Karpas-422 (cell line): Measurements from ENCODE around the gene BTF3. TPM values are rescaled to one million over a fixed set of nuclear protein-coding genes. Genes with fewer than 3 reads are reported as not detected.
"Not testable (repeated sequence)": the region's sequence is repeated elsewhere in the genome, so short reads cannot be mapped to it uniquely, and the experiment has no call there.

Experiments used
- DNase-seq: peaks from one replicate; pipeline ENCODE4 v3.0.0-alpha.2; 2015
- H2AFZ ChIP-seq: fragments of 200-600 bp; sonication (generic); 2 replicates; pipeline ENCODE4 v1.6.1; 2014; ENCODE audit warnings: antibody characterized with exemption, low read length, mixed read lengths
- H3K27ac ChIP-seq: fragments of 200-600 bp; sonication (generic); 2 replicates; pipeline ENCODE4 v1.5.1; 2014; ENCODE audit warnings: mild to moderate bottlenecking, low read length, moderate library complexity
- H3K27me3 ChIP-seq: fragments of 200-600 bp; sonication (generic); 2 replicates; pipeline ENCODE4 v1.6.1; 2014; ENCODE audit warnings: low read length, mixed read lengths
- H3K36me3 ChIP-seq: fragments of 200-600 bp; sonication (generic); 2 replicates; pipeline ENCODE4 v1.6.1; 2014; ENCODE audit warnings: low read length, mixed read lengths; ENCODE audit not compliant: insufficient read depth
- H3K4me1 ChIP-seq: fragments of 200-600 bp; sonication (generic); 2 replicates; pipeline ENCODE4 v1.6.1; 2014; ENCODE audit warnings: mild to moderate bottlenecking, low read length, mixed read lengths
- H3K4me2 ChIP-seq: fragments of 200-600 bp; sonication (generic); 2 replicates; pipeline ENCODE4 v1.6.1; 2014; ENCODE audit warnings: low read length, low read depth, mild to moderate bottlenecking; ENCODE audit not compliant: poor library complexity, severe bottlenecking
- H3K4me3 ChIP-seq: fragments of 200-600 bp; sonication (generic); 2 replicates; pipeline ENCODE4 v1.5.1; 2014; ENCODE audit warnings: mild to moderate bottlenecking, antibody characterized with exemption, low read length, mixed read lengths
- H3K79me2 ChIP-seq: fragments of 200-600 bp; sonication (generic); 2 replicates; pipeline ENCODE4 v1.6.1; 2014; ENCODE audit warnings: mild to moderate bottlenecking, low read length, mixed read lengths
- H3K9ac ChIP-seq: fragments of 200-600 bp; sonication (generic); 2 replicates; pipeline ENCODE4 v1.6.0; 2014; ENCODE audit warnings: low read length
- H3K9me2 ChIP-seq: fragments of 200-600 bp; sonication (generic), shearing (Covaris generic); replicated peaks from 2 replicates; pipeline ENCODE4 v1.6.0; 2014; ENCODE audit warnings: mild to moderate bottlenecking, low read length, moderate library complexity; ENCODE audit not compliant: insufficient read depth
- H3K9me3 ChIP-seq: fragments of 300-700, 200-600 bp; sonication (generic); 2 replicates; pipeline ENCODE4 v1.6.1; 2014; ENCODE audit warnings: low read length, mixed read lengths
- H4K20me1 ChIP-seq: fragments of 200-600 bp; sonication (generic); 2 replicates; pipeline ENCODE4 v1.6.1; 2014; ENCODE audit warnings: mild to moderate bottlenecking, antibody characterized with exemption, low read length, low read depth; ENCODE audit not compliant: insufficient read depth
- total RNA-seq: library from RNA; depleted of rRNA; stranded (reverse); fragments of >200 nt; shearing (Covaris generic); gene quantifications from 2 replicates; pipeline ENCODE4 v1.2.3, GENCODE V29; 2014; ENCODE audit warnings: low replicate concordance

The BTF3 gene
- total RNA-seq, 1 experiment from 2014 or later = 600 TPM

- not testable (repeated sequence) for H3K9ac ChIP-seq, H3K79me2 ChIP-seq, H3K4me1 ChIP-seq, DNase-seq, H3K27ac ChIP-seq, H3K27me3 ChIP-seq, H3K4me2 ChIP-seq, H3K9me2 ChIP-seq, H3K36me3 ChIP-seq, H3K9me3 ChIP-seq, H2AFZ ChIP-seq, H3K4me3 ChIP-seq, H4K20me1 ChIP-seq
These were observed 41.8 kb upstream of the BTF3 start for GRCh38 chr5:73456462-73456861.

- no peaks in the 10 kb centered on the region for H4K20me1 ChIP-seq
- H3K27ac ChIP-seq = no peak overlapping the region
- H3K4me3 ChIP-seq = no peak overlapping the region
- H2AFZ ChIP-seq = no peak overlapping the region
- no peaks in the 10 kb centered on the region for H3K27me3 ChIP-seq
- no peak overlapping the region for H3K9ac ChIP-seq
- no peaks in the 10 kb centered on the region for H3K9me2 ChIP-seq
- H3K9me3 ChIP-seq = no peaks in the 10 kb centered on the region
- no peak overlapping the region for H3K4me2 ChIP-seq
- H3K79me2 ChIP-seq = no peaks in the 10 kb centered on the region
- H3K36me3 ChIP-seq = no peaks in the 10 kb centered on the region
- no peaks in the 10 kb centered on the region for H3K4me1 ChIP-seq
- no peak for DNase-seq
These were observed 38.9 kb upstream of the BTF3 start for GRCh38 chr5:73459366-73459765.

- Histone ChIP-seq H3K9me3 (no peaks in the 10 kb centered on the region), H4K20me1 (no peaks in the 10 kb centered on the region), H3K27ac (no peak overlapping the region), H3K4me1 (no peaks in the 10 kb centered on the region), H3K4me2 (no peak overlapping the region), H3K4me3 (no peak overlapping the region), H3K79me2 (no peaks in the 10 kb centered on the region), H3K9ac (no peak overlapping the region), H3K36me3 (no peaks in the 10 kb centered on the region), H3K9me2 (no peaks in the 10 kb centered on the region), H3K27me3 (no peaks in the 10 kb centered on the region), H2AFZ (no peak overlapping the region)
- DNase-seq = no peak
These were observed 38.1 kb upstream of the BTF3 start for GRCh38 chr5:73460133-73460532.

GRCh38 chr5:73464016-73464745, 34.1 kb upstream of the BTF3 start:
- DNase-seq = no peak
- Histone ChIP-seq H3K4me2 (no peak overlapping the region), H2AFZ (no peak overlapping the region), H4K20me1 (no peaks in the 10 kb centered on the region), H3K4me1 (no peaks in the 10 kb centered on the region), H3K27ac (no peak overlapping the region), H3K9ac (no peak overlapping the region), H3K9me3 (no peaks in the 10 kb centered on the region), H3K4me3 (no peak overlapping the region), H3K27me3 (no peaks in the 10 kb centered on the region), H3K79me2 (no peaks in the 10 kb centered on the region), H3K36me3 (no peaks in the 10 kb centered on the region), H3K9me2 (no peaks in the 10 kb centered on the region)

GRCh38 chr5:73468638-73469037, 29.6 kb upstream of the BTF3 start:
- not testable (repeated sequence) for H3K4me3 ChIP-seq, H3K27ac ChIP-seq, H2AFZ ChIP-seq, H3K9ac ChIP-seq, H3K36me3 ChIP-seq, H3K27me3 ChIP-seq, DNase-seq, H3K9me2 ChIP-seq, H3K79me2 ChIP-seq, H3K9me3 ChIP-seq, H3K4me1 ChIP-seq, H3K4me2 ChIP-seq, H4K20me1 ChIP-seq

- no peaks in the 10 kb centered on the region for H3K4me1 ChIP-seq
- no peak overlapping the region for H3K4me3 ChIP-seq
- H3K9me3 ChIP-seq = no peaks in the 10 kb centered on the region
- no peak overlapping the region for H2AFZ ChIP-seq
- H3K9ac ChIP-seq = no peak overlapping the region
- no peaks in the 10 kb centered on the region for H3K27me3 ChIP-seq
- H3K9me2 ChIP-seq = no peaks in the 10 kb centered on the region
- no peak overlapping the region for H3K4me2 ChIP-seq
- no peak overlapping the region for H3K27ac ChIP-seq
- DNase-seq = no peak
- H3K36me3 ChIP-seq = no peaks in the 10 kb centered on the region
- H4K20me1 ChIP-seq = no peaks in the 10 kb centered on the region
- H3K79me2 ChIP-seq = no peaks in the 10 kb centered on the region
These were observed 28.4 kb upstream of the BTF3 start for GRCh38 chr5:73469878-73470277.

- no peaks in the 10 kb centered on the region for H3K27me3 ChIP-seq
These were observed 26.6 kb upstream of the BTF3 start for GRCh38 chr5:73471654-73472053.

GRCh38 chr5:73472116-73472515, 26.1 kb upstream of the BTF3 start:
- no peaks in the 10 kb centered on the region for H3K36me3 ChIP-seq
- H4K20me1 ChIP-seq = no peaks in the 10 kb centered on the region
- H3K4me1 ChIP-seq = no peaks in the 10 kb centered on the region
- H3K9me3 ChIP-seq = no peaks in the 10 kb centered on the region
- no peak overlapping the region for H3K9ac ChIP-seq
- DNase-seq = no peak
- H3K4me2 ChIP-seq = no peak overlapping the region
- H3K79me2 ChIP-seq = no peaks in the 10 kb centered on the region
- no peaks in the 10 kb centered on the region for H3K27me3 ChIP-seq
- H3K4me3 ChIP-seq = no peak overlapping the region
- no peak overlapping the region for H3K27ac ChIP-seq
- no peaks in the 10 kb centered on the region for H3K9me2 ChIP-seq
- H2AFZ ChIP-seq = no peak overlapping the region

More at GRCh38 chr5:73471654-73472053, 26.6 kb upstream of the BTF3 start:
- no peak overlapping the region for H3K4me3 ChIP-seq
- DNase-seq = no peak
- H3K27ac ChIP-seq = no peak overlapping the region
- H3K4me1 ChIP-seq = no peaks in the 10 kb centered on the region
- no peak overlapping the region for H3K4me2 ChIP-seq
- no peak overlapping the region for H3K9ac ChIP-seq
- no peaks in the 10 kb centered on the region for H3K9me2 ChIP-seq
- H3K79me2 ChIP-seq = no peaks in the 10 kb centered on the region
- H4K20me1 ChIP-seq = no peaks in the 10 kb centered on the region
- no peaks in the 10 kb centered on the region for H3K36me3 ChIP-seq
- no peak overlapping the region for H2AFZ ChIP-seq
- H3K9me3 ChIP-seq = no peaks in the 10 kb centered on the region
